GM18508 (cell line): ENCODE data around the gene DDX27.

Source experiments
- ATAC-seq: cut with Tn5 transposase; IDR thresholded peaks from one replicate; pipeline ENCODE4 v1.9.1; 2021; ENCODE audit warnings: moderate number of reproducible peaks; ENCODE audit not compliant: insufficient read depth, unreplicated experiment

The DDX27 gene

DNA sequence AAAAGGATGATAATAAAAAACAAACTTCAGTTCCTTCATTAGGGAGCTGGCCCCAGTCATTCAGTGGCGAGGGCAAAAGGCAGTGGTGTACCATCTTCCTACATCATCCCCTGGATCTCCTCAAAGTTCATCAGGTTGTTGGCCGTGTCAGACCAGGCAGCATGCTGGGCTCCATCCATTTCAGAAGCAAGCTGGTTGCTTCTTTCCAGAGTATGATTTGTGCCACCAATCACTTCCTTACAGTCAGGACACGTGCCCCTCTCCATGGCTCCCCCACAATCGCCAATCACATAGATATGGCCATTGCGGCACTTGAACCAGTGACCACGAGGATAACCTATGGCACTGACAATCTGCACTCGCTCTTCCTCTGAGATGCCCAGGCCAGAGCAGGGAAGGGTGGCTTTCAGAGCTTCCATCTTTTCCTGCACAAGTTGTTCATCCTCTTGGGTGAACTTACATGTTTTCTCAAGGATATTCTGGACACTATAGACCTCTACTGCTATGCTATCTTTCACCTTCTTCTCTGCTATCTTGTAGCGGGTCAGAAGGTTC, 28.0 kb downstream of the DDX27 start:
- no peak for ATAC-seq

GRCh38 chr20:49247792-49248191, 28.6 kb downstream of the DDX27 start:
- ATAC-seq, result no peak

DNA sequence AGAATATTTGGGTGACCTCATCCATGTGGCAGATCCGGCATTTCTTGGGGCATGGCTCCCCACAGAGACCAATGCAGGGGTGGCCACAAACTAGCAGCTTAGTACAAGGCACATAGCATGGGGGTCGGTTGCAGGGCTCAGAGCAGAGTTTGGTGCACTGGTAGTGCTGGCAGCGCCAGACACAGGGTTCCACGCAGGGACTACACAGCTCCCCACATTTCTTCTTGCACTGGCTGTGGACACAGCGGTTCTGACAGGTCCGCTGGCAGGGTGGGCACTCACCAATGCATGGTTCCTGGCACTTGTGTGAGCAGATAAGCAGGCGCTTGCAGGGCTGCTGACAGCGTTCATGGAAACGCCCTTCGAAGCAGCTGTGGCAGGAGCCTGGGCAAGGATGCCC, 29.1 kb downstream of the DDX27 start:
- no peak for ATAC-seq

DNA sequence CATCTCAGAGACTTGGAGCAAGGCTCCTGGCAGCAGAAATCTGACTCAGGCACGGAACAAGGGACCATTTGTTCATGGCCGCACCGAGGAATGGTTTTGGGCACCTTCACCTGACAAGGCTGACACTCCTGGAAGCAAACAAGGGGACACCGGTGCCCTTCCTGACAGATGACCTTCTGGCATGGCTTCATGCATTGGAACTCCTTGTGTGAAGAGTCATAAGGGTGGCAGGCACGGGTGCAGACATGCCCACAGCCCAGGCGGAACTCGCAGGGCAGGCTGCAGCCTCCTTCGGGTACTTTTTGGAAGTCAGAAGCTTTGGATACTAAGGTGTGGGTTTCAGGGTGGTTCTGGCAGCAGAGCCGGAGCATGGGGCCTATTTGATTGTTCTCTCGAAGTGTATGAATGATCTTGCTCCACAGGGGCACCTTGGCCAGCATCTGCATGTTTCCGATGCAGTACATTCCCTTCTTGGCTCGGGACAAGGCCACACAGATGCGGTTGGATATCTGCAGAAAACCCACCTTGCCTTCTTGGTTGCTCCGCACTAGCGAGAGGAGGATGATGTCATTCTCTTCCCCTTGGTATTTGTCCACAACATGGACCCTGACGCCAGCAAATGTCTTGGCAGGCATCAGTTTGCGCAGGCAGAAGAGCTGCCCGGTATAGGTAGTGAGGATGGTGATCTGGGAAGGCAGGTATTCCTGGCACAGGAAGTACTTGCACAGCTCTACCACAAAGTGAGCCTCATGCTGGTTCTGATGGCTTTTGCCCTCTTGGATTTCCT, 29.9 kb downstream of the DDX27 start:
- ATAC-seq, result no peak

- ATAC-seq, result no peak
Observed at GRCh38 chr20:49252556-49253350, 33.5 kb downstream of the DDX27 start.

- ATAC-seq, result no peak
Observed at GRCh38 chr20:49256261-49256660, 37.0 kb downstream of the DDX27 start.

GRCh38 chr20:49259284-49259683, 40.1 kb downstream of the DDX27 start:
- no peak for ATAC-seq

- no peak for ATAC-seq
Observed at GRCh38 chr20:49259799-49260198, 40.6 kb downstream of the DDX27 start.

GRCh38 chr20:49260218-49260617, 41.0 kb downstream of the DDX27 start:
- ATAC-seq, result no peak

DNA sequence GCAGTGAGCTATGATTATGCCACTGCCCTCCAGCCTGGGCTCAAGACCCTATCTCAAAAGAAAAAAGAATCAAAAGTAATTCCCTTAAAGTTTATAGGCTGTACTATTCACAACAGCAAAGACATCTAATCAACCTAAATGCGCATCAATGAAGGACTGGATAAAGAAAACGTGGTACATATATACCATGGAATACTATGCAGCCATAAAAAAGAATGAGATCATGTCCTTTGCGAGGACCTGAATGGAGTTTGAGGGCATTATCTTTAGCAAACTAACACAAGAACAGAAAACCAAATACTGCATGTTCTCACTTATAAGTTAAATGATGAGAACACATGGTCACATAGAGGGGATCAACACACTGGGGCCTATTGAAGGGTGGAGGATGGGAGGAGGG, 42.0 kb downstream of the DDX27 start:
- ATAC-seq, result no peak

DNA sequence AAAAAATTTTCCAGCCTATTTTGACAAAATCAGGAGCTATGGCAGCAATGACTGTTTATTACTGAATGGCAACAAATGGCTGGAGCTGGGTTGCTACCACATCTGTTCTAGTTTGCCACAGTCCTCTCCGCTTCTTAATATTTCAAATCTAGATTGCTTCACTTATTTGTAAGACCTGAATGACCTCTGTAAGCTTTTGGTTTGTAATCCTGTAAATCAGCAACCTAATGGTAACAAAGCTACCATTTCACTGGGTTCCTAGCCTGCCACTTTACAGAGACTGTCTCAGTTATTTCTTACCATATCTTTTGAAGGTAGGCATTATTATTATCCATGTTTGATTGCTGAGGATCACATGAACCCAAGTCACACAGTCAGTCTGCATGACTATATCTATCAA, 43.2 kb downstream of the DDX27 start:
- ATAC-seq, result no peak

DNA sequence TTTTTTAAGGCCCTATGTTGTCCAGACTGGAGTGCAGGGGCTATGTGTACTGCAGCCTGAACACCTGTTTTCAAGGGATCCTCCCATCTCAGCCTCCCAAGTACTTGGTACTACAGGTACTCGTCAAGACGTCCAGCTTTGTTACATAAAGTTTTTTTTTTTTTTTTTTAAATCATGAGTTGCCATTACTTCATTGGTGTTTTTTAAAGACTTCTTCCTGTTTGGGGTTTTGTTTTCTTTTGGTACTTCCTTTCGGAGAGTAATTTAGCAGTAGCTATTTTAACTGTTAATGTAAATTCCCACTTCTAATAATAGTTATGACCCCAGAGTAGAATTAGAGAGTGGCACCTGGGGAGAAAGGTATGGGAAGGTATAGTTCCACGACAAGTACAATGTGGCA, 48.1 kb downstream of the DDX27 start:
- no peak for ATAC-seq

- no peak for ATAC-seq
Observed at GRCh38 chr20:49268600-49269365, 49.6 kb downstream of the DDX27 start.

DNA sequence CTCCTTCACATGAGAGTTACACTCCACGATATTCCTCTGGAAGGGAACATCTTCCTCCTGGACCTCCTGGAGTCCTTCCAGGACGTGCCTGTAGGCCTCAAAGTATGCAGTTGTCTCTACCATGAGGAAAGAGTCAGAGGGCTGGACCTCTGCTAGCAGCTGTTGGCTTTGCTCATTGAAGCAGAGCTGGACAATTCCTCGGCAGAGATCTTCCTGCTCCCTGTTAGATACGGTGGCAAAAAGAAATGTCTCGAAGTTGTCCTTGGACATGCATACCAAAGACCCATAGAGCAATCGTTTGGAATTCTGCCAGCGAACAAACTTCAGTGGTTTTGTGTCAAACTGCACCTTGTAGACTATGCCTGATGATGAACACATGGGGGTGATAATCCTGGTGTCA, 51.0 kb downstream of the DDX27 start:
- ATAC-seq, result no peak

DNA sequence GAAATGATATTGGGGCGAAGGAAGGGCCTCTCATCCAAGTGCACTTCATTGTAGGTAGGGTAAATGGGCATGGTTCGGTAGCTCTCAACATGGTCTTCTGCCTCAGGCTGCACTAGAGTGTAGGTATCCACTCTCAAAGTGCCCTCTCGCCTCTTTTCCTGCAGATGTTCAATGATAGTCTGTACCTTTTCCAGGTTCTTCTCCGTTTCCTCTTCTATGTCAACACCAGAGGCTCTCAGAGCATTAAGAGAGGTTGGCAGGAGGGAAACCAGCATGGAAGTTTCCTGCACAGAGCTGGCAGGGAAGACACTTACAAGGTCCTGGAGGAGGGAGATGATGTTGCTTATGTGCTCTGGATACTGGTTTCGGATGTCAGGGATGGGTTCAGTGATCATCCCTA, 51.5 kb downstream of the DDX27 start:
- no peak for ATAC-seq

- ATAC-seq, result no peak
Observed at GRCh38 chr20:49272654-49273053, 53.4 kb downstream of the DDX27 start.

- no peak for ATAC-seq
Observed at GRCh38 chr20:49273696-49274277, 54.6 kb downstream of the DDX27 start.

GRCh38 chr20:49275216-49275615, 56.0 kb downstream of the DDX27 start:
- ATAC-seq, result no peak

DNA sequence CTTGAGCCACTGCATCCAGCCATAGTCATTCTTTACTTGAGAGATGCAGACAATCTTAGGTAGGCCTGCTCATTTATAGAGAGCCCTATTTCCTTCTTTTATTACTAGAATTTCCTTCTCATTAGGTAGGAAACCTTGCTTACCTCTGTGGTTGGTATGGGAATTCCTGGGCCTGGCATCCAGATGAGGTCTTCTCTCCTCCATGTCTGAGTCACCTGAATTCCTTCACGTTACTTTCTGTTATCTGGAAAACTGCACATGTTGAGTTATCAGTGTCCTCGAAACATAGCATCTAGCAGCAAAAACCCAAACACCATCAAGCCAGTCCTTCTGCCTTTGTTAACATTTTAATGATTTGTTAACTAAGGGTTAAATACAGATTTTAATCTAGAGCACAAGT, 56.4 kb downstream of the DDX27 start:
- ATAC-seq, result no peak

GRCh38 chr20:49276161-49276960, 57.1 kb downstream of the DDX27 start:
- ATAC-seq, result no peak
